Measurements from ENCODE around the gene UBASH3A. TPM values are rescaled to one million over a fixed set of nuclear protein-coding genes. Genes with fewer than 3 reads are reported as not detected.

The UBASH3A gene
- total RNA-seq, 1 donor from 2014 or later, result 6.4 TPM

DNA sequence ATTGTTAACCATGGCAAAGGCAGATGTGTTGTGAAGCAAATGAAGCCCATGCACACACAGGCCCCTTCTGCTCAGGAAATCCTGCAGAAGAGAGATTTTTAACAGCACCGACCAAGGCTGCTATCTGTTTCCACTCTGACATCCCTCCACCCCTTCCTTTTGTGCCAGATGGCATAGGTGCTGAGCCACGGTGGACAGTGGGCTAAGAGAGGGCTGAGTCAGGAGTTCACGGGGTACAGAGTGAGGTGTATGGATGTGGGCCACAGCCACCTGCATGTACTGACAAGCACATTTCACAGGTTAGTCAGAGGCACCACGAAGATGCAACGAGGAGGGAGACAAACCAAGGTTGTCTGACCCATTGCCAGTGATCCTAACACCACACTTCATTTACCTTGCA is 82.8 kb downstream of the UBASH3A start:
- H3K27ac ChIP-seq, result no peak overlapping the region
- TF ChIP-seq POLR2A (IDR thresholded peaks at IDR 0.05), result no peak
- TF ChIP-seq POLR2AphosphoS5 (IDR thresholded peaks at IDR 0.05; ENCODE audit: insufficient read depth in 1 of 2, low read depth in 1 of 2), result no peak
- TF ChIP-seq, protein P1, sequence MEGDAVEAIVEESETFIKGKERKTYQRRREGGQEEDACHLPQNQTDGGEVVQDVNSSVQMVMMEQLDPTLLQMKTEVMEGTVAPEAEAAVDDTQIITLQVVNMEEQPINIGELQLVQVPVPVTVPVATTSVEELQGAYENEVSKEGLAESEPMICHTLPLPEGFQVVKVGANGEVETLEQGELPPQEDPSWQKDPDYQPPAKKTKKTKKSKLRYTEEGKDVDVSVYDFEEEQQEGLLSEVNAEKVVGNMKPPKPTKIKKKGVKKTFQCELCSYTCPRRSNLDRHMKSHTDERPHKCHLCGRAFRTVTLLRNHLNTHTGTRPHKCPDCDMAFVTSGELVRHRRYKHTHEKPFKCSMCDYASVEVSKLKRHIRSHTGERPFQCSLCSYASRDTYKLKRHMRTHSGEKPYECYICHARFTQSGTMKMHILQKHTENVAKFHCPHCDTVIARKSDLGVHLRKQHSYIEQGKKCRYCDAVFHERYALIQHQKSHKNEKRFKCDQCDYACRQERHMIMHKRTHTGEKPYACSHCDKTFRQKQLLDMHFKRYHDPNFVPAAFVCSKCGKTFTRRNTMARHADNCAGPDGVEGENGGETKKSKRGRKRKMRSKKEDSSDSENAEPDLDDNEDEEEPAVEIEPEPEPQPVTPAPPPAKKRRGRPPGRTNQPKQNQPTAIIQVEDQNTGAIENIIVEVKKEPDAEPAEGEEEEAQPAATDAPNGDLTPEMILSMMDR (IDR thresholded peaks at IDR 0.05), result no peak
- H3K36me3 ChIP-seq, result no peaks in the 10 kb centered on the region
- no peaks in the 10 kb centered on the region for H3K4me1 ChIP-seq
- H3K27me3 ChIP-seq, result no peaks in the 10 kb centered on the region
- peak in 1 of 2 donors; percentile 34 for DNase-seq (ENCODE audit: extremely low spot score in 2 of 2)
- intact Hi-C loops (cut with DNase I), result no loop called here
- no peaks in the 10 kb centered on the region for H3K9me3 ChIP-seq
- no peak overlapping the region for H3K4me3 ChIP-seq

DNA sequence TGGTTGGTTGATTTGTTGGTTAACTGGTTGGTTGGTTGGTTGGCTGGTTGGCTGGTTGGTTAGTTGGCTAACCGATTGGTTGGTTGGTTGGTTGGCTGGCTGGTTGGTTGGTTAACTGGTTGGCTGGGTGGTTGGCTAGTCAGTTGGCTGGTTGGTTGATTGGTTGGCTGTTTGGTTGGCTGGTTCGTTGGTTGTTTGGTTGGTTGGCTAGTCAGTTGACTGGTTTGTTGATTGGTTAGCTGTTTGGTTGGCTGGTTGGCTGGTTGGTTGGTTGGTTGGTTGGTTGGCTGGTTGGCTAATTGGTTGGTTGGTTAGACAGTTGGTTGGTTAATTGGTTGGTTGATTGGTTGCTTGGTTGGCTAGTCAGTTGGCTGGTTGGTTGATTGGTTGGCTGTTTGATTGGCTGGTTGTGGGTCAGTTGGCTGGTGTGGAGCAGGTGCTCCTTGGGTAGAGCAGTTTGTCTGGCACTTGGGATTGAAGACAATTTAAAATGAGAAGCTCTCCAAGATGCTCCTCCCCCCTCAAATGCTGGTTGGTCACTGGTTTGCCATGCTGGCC is 85.4 kb downstream of the UBASH3A start:
- Histone ChIP-seq H3K27me3 (no peaks in the 10 kb centered on the region), H3K9me3 (no peaks in the 10 kb centered on the region), H3K36me3 (no peaks in the 10 kb centered on the region), H3K4me1 (no peaks in the 10 kb centered on the region), H3K4me3 (no peak overlapping the region), H3K27ac (no peak overlapping the region)
- intact Hi-C loops (cut with DNase I), result no loop called here
- TF ChIP-seq, protein P1 (IDR thresholded peaks at IDR 0.05), result no peak
- TF ChIP-seq POLR2A (IDR thresholded peaks at IDR 0.05) (no peak), POLR2AphosphoS5 (IDR thresholded peaks at IDR 0.05; ENCODE audit: insufficient read depth in 1 of 2, low read depth in 1 of 2) (no peak)
- DNase-seq (ENCODE audit: extremely low spot score in 2 of 2), result peak in 1 of 2 donors; percentile 65

DNA sequence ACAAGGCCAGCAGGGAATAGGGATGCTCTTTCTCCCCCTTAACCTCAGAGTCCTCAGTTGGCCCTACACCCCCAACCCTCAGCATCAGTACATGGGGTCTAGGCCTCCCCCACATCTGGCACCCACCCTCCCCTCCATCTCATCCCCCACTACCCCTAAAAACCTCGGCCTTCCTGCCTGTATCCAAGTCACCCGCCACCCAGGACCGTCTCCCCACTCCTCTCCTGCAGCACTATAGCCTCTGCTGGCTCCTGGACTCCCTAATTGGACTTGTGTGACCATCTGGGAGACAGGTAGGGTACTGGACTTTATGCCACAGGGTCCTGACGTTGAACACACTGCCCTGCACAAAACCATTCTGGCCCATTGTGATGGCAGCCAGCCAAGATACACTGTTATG is 86.3 kb downstream of the UBASH3A start:
- Histone ChIP-seq H3K27ac (no peak overlapping the region), H3K9me3 (no peaks in the 10 kb centered on the region), H3K36me3 (no peaks in the 10 kb centered on the region), H3K27me3 (no peaks in the 10 kb centered on the region), H3K4me3 (no peak overlapping the region), H3K4me1 (no peaks in the 10 kb centered on the region)
- DNase-seq (ENCODE audit: extremely low spot score in 2 of 2), result peak in 1 of 2 donors; percentile 69
- intact Hi-C loops (cut with DNase I), result no loop called here
- TF ChIP-seq POLR2A (IDR thresholded peaks at IDR 0.05) (no peak), POLR2AphosphoS5 (IDR thresholded peaks at IDR 0.05; ENCODE audit: insufficient read depth in 1 of 2, low read depth in 1 of 2) (no peak)
- TF ChIP-seq, protein P1 (IDR thresholded peaks at IDR 0.05), result no peak

DNA sequence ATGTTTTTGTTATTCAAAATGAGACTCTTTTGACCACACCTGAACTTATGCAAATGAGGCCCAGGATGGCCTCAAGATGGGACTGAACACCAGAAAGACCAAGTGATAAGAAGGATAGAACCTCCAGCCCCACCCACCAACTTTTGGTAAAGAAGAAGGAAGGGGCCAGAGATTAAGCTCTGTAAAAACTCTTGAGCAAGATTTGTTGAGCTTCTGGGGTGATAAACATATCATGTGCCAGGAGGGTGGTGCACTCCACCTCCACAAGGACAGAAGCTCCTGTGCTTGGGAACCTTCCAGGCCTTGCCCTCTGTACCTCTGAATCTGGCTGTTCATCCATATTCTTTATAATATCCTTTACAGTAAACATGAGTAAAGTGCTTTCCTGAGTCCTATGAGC is 87.0 kb downstream of the UBASH3A start:
- no peaks in the 10 kb centered on the region for H3K9me3 ChIP-seq
- no peak for TF ChIP-seq POLR2AphosphoS5 (IDR thresholded peaks at IDR 0.05; ENCODE audit: insufficient read depth in 1 of 2, low read depth in 1 of 2)
- TF ChIP-seq POLR2A (IDR thresholded peaks at IDR 0.05), result no peak
- TF ChIP-seq, protein P1 (IDR thresholded peaks at IDR 0.05), result no peak
- no peak for DNase-seq (ENCODE audit: extremely low spot score in 2 of 2)
- no peaks in the 10 kb centered on the region for H3K27me3 ChIP-seq
- H3K4me3 ChIP-seq, result no peak overlapping the region
- intact Hi-C loops (cut with DNase I), result no loop called here
- peaks cover 3% of the 10 kb centered on the region for H3K4me1 ChIP-seq
- no peaks in the 10 kb centered on the region for H3K36me3 ChIP-seq
- no peak overlapping the region for H3K27ac ChIP-seq

DNA sequence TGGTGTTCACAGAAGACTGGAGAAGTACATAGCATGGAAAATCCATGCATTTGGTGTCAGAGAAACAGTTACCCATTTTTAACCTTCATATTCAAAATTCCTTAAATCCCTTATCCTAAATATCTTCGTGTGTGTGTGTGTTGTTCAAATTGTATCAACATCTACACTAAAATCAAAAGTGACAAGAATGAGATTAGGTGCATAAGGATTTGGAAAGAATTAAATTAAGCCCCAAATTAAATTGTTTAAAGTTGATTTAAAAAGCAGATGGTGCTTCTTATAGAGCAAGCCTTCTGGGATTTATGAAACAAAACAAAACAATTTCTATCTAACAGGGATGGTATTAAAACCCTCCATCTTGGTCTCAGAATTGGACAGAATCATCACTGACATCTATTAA is 87.6 kb downstream of the UBASH3A start:
- DNase-seq (ENCODE audit: extremely low spot score in 2 of 2), result no peak
- no peak overlapping the region for H3K4me3 ChIP-seq
- no peak overlapping the region for H3K27ac ChIP-seq
- H3K27me3 ChIP-seq, result no peaks in the 10 kb centered on the region
- TF ChIP-seq POLR2AphosphoS5 (IDR thresholded peaks at IDR 0.05; ENCODE audit: insufficient read depth in 1 of 2, low read depth in 1 of 2), result no peak
- TF ChIP-seq, protein P1 (IDR thresholded peaks at IDR 0.05), result no peak
- TF ChIP-seq POLR2A (IDR thresholded peaks at IDR 0.05), result no peak
- H3K36me3 ChIP-seq, result no peaks in the 10 kb centered on the region
- peaks cover 5% of the 10 kb centered on the region for H3K4me1 ChIP-seq
- intact Hi-C loops (cut with DNase I), result no loop called here
- no peaks in the 10 kb centered on the region for H3K9me3 ChIP-seq
